Measurements from ENCODE around the gene MTUS2. TPM values are rescaled to one million over a fixed set of nuclear protein-coding genes. Genes with fewer than 3 reads are reported as not detected.

MTUS2 gene
- total RNA-seq, 1 experiment from 2014 or later = 0.35 TPM

GRCh38 chr13:28875846-28876615, 55.9 kb downstream of the MTUS2 start:
- Mint-ChIP-seq H3K4me3 (no peak overlapping the region), H3K36me3 (ENCODE audit: insufficient read depth in 1 of 3, low read depth in 3 of 3) (peaks cover 8 to 23% (median 17%) of the 10 kb centered on the region in 3 experiments), H3K9me3 (peaks cover 26 to 29% of the 10 kb centered on the region in 2 experiments), H3K4me1 (no peaks in the 10 kb centered on the region), H3K27ac (no peak overlapping the region), H3K27me3 (ENCODE audit: low read depth) (peaks cover 4% of the 10 kb centered on the region; the same call in 1 of the 2 replicates)
- H3K9me3 ChIP-seq (ENCODE audit: control insufficient read depth, low read depth, low read length) = no peaks in the 10 kb centered on the region
- H3K4ac ChIP-seq (ENCODE audit: low read depth, low read length) = no peak overlapping the region
- no peak overlapping the region for H2BK12ac ChIP-seq (ENCODE audit: insufficient read length, low read depth, low read length)
- no peak overlapping the region for H3K9ac ChIP-seq (ENCODE audit: extremely low read depth, insufficient read length, low read length)
- no peaks in the 10 kb centered on the region for H4K20me1 ChIP-seq (ENCODE audit: control insufficient read depth, insufficient read depth, insufficient read length)
- TF ChIP-seq, protein P1, sequence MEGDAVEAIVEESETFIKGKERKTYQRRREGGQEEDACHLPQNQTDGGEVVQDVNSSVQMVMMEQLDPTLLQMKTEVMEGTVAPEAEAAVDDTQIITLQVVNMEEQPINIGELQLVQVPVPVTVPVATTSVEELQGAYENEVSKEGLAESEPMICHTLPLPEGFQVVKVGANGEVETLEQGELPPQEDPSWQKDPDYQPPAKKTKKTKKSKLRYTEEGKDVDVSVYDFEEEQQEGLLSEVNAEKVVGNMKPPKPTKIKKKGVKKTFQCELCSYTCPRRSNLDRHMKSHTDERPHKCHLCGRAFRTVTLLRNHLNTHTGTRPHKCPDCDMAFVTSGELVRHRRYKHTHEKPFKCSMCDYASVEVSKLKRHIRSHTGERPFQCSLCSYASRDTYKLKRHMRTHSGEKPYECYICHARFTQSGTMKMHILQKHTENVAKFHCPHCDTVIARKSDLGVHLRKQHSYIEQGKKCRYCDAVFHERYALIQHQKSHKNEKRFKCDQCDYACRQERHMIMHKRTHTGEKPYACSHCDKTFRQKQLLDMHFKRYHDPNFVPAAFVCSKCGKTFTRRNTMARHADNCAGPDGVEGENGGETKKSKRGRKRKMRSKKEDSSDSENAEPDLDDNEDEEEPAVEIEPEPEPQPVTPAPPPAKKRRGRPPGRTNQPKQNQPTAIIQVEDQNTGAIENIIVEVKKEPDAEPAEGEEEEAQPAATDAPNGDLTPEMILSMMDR (conservative IDR thresholded peaks at IDR 0.05) = no peak
- no peaks in the 10 kb centered on the region for H3K4me1 ChIP-seq (ENCODE audit: insufficient read depth, low read length)
- no peak overlapping the region for H4K91ac ChIP-seq (ENCODE audit: insufficient read length, low read depth, low read length)
- H2AFZ ChIP-seq (ENCODE audit: low read length) = no peak overlapping the region
- no peak overlapping the region for H2BK15ac ChIP-seq (ENCODE audit: low read depth, low read length)
- H2BK5ac ChIP-seq (ENCODE audit: insufficient read length, low read length) = no peak overlapping the region
- H3K23ac ChIP-seq (ENCODE audit: insufficient read length, low read depth, low read length) = no peak overlapping the region
- H3K14ac ChIP-seq (ENCODE audit: insufficient read depth, low read length) = no peak overlapping the region
- H2AK5ac ChIP-seq (ENCODE audit: insufficient read length, low read length) = no peak overlapping the region
- no peak overlapping the region for H2BK20ac ChIP-seq (ENCODE audit: low read depth, low read length, poor library complexity, severe bottlenecking)
- H3K79me1 ChIP-seq (ENCODE audit: insufficient read depth, low read depth, low read length, poor library complexity, severe bottlenecking) = no peaks in the 10 kb centered on the region
- no peak overlapping the region for H4K5ac ChIP-seq (ENCODE audit: insufficient read length, low read depth, low read length)
- H3K4me2 ChIP-seq (ENCODE audit: insufficient read depth, insufficient read length, low read length) = no peak overlapping the region
- no peak overlapping the region for H3K18ac ChIP-seq (ENCODE audit: insufficient read length, low read depth, low read length)
- H3K27me3 ChIP-seq (ENCODE audit: insufficient read depth, low read length) = no peaks in the 10 kb centered on the region
- H3T11ph ChIP-seq (ENCODE audit: low read length) = no peak overlapping the region
- no peaks in the 10 kb centered on the region for H3K79me2 ChIP-seq (ENCODE audit: insufficient read depth, low read length)
- WGBS (ENCODE audit: extremely low coverage, insufficient read length, low lambda C conversion rate) = no CpG with 5 or more reads among the region's 6 CpGs
- no peak overlapping the region for H4K8ac ChIP-seq (replicated peaks; ENCODE audit: insufficient read length, low read depth, low read length)
- no peak overlapping the region for H3K27ac ChIP-seq (ENCODE audit: insufficient read length, low read depth, low read length)
- no peak for DNase-seq
- H3K56ac ChIP-seq (ENCODE audit: insufficient read length, low read depth, low read length) = no peak overlapping the region
- H3K23me2 ChIP-seq (ENCODE audit: insufficient read length, low read depth, low read length, poor library complexity, severe bottlenecking) = no peaks in the 10 kb centered on the region
- no peak overlapping the region for H2BK120ac ChIP-seq (ENCODE audit: low read depth, low read length, poor library complexity, severe bottlenecking)

Data from H9 (cell line).